HepG2 (cell line): ENCODE results near the gene RANBP3L. TPM values are rescaled to one million over a fixed set of nuclear protein-coding genes. Genes with fewer than 3 reads are reported as not detected.

ENCODE experiments used
- AFF4 ChIP-seq: sonication (generic); formaldehyde crosslinking; IDR thresholded peaks from 2 replicates; pipeline ENCODE4 v1.4.0; 2020; ENCODE audit warnings: missing genetic modification reagents
- ATM ChIP-seq: fragments of 450-650 bp; IDR thresholded peaks from 2 replicates; pipeline ENCODE4 v1.7.1; 2017; ENCODE audit warnings: mild to moderate bottlenecking, borderline replicate concordance
- CEBPG ChIP-seq: IDR thresholded peaks from 2 replicates; pipeline ENCODE4 v1.6.1; 2016
- CENPBD1 ChIP-seq: sonication (generic); formaldehyde crosslinking; IDR thresholded peaks from 2 replicates; pipeline ENCODE4 v1.8.0; 2022; ENCODE audit warnings: missing genetic modification reagents, low read depth, mild to moderate bottlenecking, borderline replicate concordance
- EED ChIP-seq: sonication (generic); formaldehyde crosslinking; IDR thresholded peaks from 2 replicates; pipeline ENCODE4 v1.5.0; 2020; ENCODE audit warnings: mild to moderate bottlenecking, missing genetic modification reagents
- FOXJ3 ChIP-seq: sonication (generic); formaldehyde crosslinking; IDR thresholded peaks from 2 replicates; pipeline ENCODE4 v1.4.0; 2020; ENCODE audit warnings: missing genetic modification reagents, mild to moderate bottlenecking, borderline replicate concordance
- HINFP ChIP-seq: sonication (generic); formaldehyde crosslinking; IDR thresholded peaks from 2 replicates; pipeline ENCODE4 v1.4.0; 2020; ENCODE audit warnings: low read depth, mild to moderate bottlenecking, missing genetic modification reagents
- HNF1B ChIP-seq: sonication (generic); formaldehyde crosslinking; IDR thresholded peaks from 2 replicates; pipeline ENCODE4 v1.5.1; 2020; ENCODE audit warnings: mild to moderate bottlenecking, moderate library complexity, missing genetic modification reagents
- RXRB ChIP-seq: IDR thresholded peaks from 2 replicates; pipeline ENCODE4 v1.6.1; 2016; ENCODE audit warnings: borderline replicate concordance, missing genetic modification reagents, missing compliant biosample characterization
- SAP130 ChIP-seq: IDR thresholded peaks from 2 replicates; pipeline ENCODE4 v1.6.1; 2016; ENCODE audit warnings: low read depth
- STAG1 ChIP-seq: sonication (generic); formaldehyde crosslinking; IDR thresholded peaks from 2 replicates; pipeline ENCODE4 v1.4.0; 2020; ENCODE audit warnings: missing genetic modification reagents
- THAP11 ChIP-seq: IDR thresholded peaks from 2 replicates; pipeline ENCODE4 v1.6.1; 2016; ENCODE audit warnings: missing biosample characterization, missing genetic modification reagents
- WIZ ChIP-seq: sonication (generic); formaldehyde crosslinking; IDR thresholded peaks from 2 replicates; pipeline ENCODE4 v1.5.1; 2020; ENCODE audit warnings: mild to moderate bottlenecking, missing genetic modification reagents
- ZFP82 ChIP-seq: sonication (generic); formaldehyde crosslinking; IDR thresholded peaks from 2 replicates; pipeline ENCODE4 v1.5.1; 2020; ENCODE audit warnings: mild to moderate bottlenecking, missing genetic modification reagents, borderline replicate concordance
- ZMYM4 ChIP-seq: sonication (generic); formaldehyde crosslinking; IDR thresholded peaks from 2 replicates; pipeline ENCODE4 v1.8.1; 2023; ENCODE audit warnings: mild to moderate bottlenecking, missing genetic modification reagents
- ZNF232 ChIP-seq: sonication (generic); formaldehyde crosslinking; IDR thresholded peaks from 2 replicates; pipeline ENCODE4 v1.4.0; 2020; ENCODE audit warnings: missing genetic modification reagents, borderline replicate concordance
- ZNF501 ChIP-seq: sonication (generic); formaldehyde crosslinking; IDR thresholded peaks from 2 replicates; pipeline ENCODE4 v1.5.1; 2020; ENCODE audit warnings: mild to moderate bottlenecking, moderate library complexity, missing genetic modification reagents
- ZNF616 ChIP-seq: sonication (generic); formaldehyde crosslinking; IDR thresholded peaks from 2 replicates; pipeline ENCODE4 v1.5.0; 2020; ENCODE audit warnings: low read depth, mild to moderate bottlenecking, missing genetic modification reagents
- polyA plus RNA-seq, 8 experiments: library from polyadenylated mRNA; depleted of rRNA in 3 of 8; stranded (reverse) in 7 of 8; unstranded in 1 of 8; fragments of >200 nt; fragmentation: Illumina TruSeq in 4 of 8; extraction: Trizol in 4 of 8; gene quantifications; 2 replicates each; pipeline versions ENCODE4 v1.2.1 to v1.2.3, GENCODE V29; 2011 to 2016; ENCODE audit warnings: low read depth in 4 of 8, missing spikeins in 1 of 8, mixed read lengths in 1 of 8; ENCODE audit not compliant: insufficient read depth in 1 of 8
- total RNA-seq, 5 experiments: library from RNA; depleted of rRNA; stranded (reverse); fragments of >200 nt; fragmentation: Illumina TruSeq; extraction: Trizol; gene quantifications; 2 replicates each; pipeline ENCODE4 v1.2.3, GENCODE V29; 2016; ENCODE audit warnings: low read depth in 1 of 5

Gene RANBP3L
- total and polyA plus RNA-seq, 2 of the 13 experiments (the other 11 are each of a cell fraction or from before 2014, with no cell fraction given): 0.09 TPM; not detected in 1

GRCh38 chr5:36305571-36306326 lies 4.0 kb upstream of the RANBP3L start (continued):
- no peak for TF ChIP-seq CENPBD1 (CRISPR knock-in tag)
- TF ChIP-seq ZMYM4 (CRISPR knock-in tag): no peak
- no peak for TF ChIP-seq ZFP82
- no peak for TF ChIP-seq HINFP (CRISPR knock-in tag)
- no peak for TF ChIP-seq AFF4 (CRISPR knock-in tag)
- no peak for TF ChIP-seq ZNF232 (CRISPR knock-in tag)
- no peak for TF ChIP-seq CEBPG (CRISPR knock-in tag)
- TF ChIP-seq ZNF616: no peak
- TF ChIP-seq ATM: no peak
- TF ChIP-seq STAG1: peak; percentile 67
- TF ChIP-seq EED (CRISPR knock-in tag): no peak
- TF ChIP-seq WIZ: no peak
- TF ChIP-seq ZNF501 (CRISPR knock-in tag): no peak
- no peak for TF ChIP-seq THAP11 (CRISPR knock-in tag)
- no peak for TF ChIP-seq SAP130 (CRISPR knock-in tag)
- no peak; the same call in 1 of the 2 replicates for TF ChIP-seq FOXJ3 (CRISPR knock-in tag)
- TF ChIP-seq RXRB (CRISPR knock-in tag): peak; percentile 22; the same call in 1 of the 2 replicates
- TF ChIP-seq HNF1B (CRISPR knock-in tag): peak; percentile 44; the same call in 1 of the 2 replicates
